ENCODE measurements around the gene C6orf52. TPM values are rescaled to one million over a fixed set of nuclear protein-coding genes. Genes with fewer than 3 reads are reported as not detected.

The C6orf52 gene
- total RNA-seq, 1 experiment from 2014 or later, result 6.5 TPM

DNA sequence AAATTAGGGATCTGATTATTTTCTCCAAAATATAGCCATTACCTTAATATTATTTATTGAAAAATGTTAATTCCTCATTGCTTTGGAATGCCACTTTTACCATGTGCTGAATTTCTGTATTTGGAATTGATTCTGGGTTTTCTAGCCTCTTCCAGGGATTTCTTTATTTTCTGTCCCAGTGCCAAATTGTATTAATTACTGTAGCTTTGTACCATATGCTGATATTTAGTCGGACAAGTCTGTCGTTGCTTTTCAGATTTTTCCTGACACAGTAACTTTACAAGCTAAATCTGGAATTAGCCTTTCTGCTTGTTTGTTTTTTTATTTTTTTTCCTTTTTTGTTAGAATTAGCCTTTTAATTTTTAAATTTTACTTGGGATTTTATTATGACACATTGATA is 42.3 kb upstream of the C6orf52 start:
- CTCF ChIA-PET, result no interaction called here
- H3K27me3 ChIP-seq (ENCODE audit: control insufficient read depth, insufficient read depth, low read length), result no peaks in the 10 kb centered on the region
- no peak overlapping the region for H3K4me3 ChIP-seq (ENCODE audit: low read depth in 2 of 2, low read length in 2 of 2)
- in situ Hi-C loops (cut with HindIII; ENCODE audit: low pct_unique_long_range_greater_than_20kb, low sequenced_read_pairs) (no loop called here), intact Hi-C loops (cut with micrococcal nuclease; ENCODE audit: unreplicated experiment) (no loop called here)
- ATAC-seq, result no peak
- no TSS peak for BruUV-seq (replicated peaks)
- no peaks in the 10 kb centered on the region for H3K36me3 ChIP-seq (ENCODE audit: control insufficient read depth, insufficient read depth, low read length)
- POLR2A ChIA-PET, result interaction anchor here (0.7 kb wide), 1 partner anchor 50 kb away, joined by 3 read pairs; no protein-coding TSS in a partner anchor
- H3K4me1 ChIP-seq (ENCODE audit: control insufficient read depth, insufficient read depth, low read length), result peaks cover 34% of the 10 kb centered on the region
- H3K27ac ChIP-seq (ENCODE audit: low read length), result peak overlapping the region; percentile 98
- DNase-seq (ENCODE audit: low read depth, low spot score), result no peak
- TF ChIP-seq TCF7L2 (IDR thresholded peaks at IDR 0.05; ENCODE audit: low read depth, low read length), result no peak
- H3K9me3 ChIP-seq (ENCODE audit: control insufficient read depth, insufficient read depth, low read depth, low read length), result no peaks in the 10 kb centered on the region

GRCh38 chr6:10733863-10734262 is 39.4 kb upstream of the C6orf52 start:
- intact Hi-C loops (cut with micrococcal nuclease; ENCODE audit: unreplicated experiment) (no loop called here), in situ Hi-C loops (cut with HindIII; ENCODE audit: low pct_unique_long_range_greater_than_20kb, low sequenced_read_pairs) (no loop called here)
- H3K4me1 ChIP-seq (ENCODE audit: control insufficient read depth, insufficient read depth, low read length), result peaks cover 31% of the 10 kb centered on the region
- H3K27ac ChIP-seq (ENCODE audit: low read length), result peak overlapping the region; percentile 98
- H3K4me3 ChIP-seq (ENCODE audit: low read depth in 2 of 2, low read length in 2 of 2), result no peak overlapping the region
- no TSS peak for BruUV-seq (replicated peaks)
- peaks cover 5% of the 10 kb centered on the region; the same call in 1 of the 2 replicates for H3K36me3 ChIP-seq (ENCODE audit: control insufficient read depth, insufficient read depth, low read length)
- no peaks in the 10 kb centered on the region for H3K9me3 ChIP-seq (ENCODE audit: control insufficient read depth, insufficient read depth, low read depth, low read length)
- ChIA-PET POLR2A (interaction anchor here (1.2 kb wide), 1 partner anchor 39 kb away, joined by 4 read pairs; the partner anchor contains the start of genes C6orf52 and PAK1IP1), CTCF (no interaction called here)
- no peaks in the 10 kb centered on the region for H3K27me3 ChIP-seq (ENCODE audit: control insufficient read depth, insufficient read depth, low read length)
- DNase-seq (ENCODE audit: low read depth, low spot score) (no peak), ATAC-seq (peak; percentile 47; the same call in 1 of the 2 replicates)
- TF ChIP-seq POLR2AphosphoS5 (IDR thresholded peaks at IDR 0.05; ENCODE audit: low read depth, low read length) (no peak), SIN3A (IDR thresholded peaks at IDR 0.05; ENCODE audit: borderline replicate concordance, insufficient read depth, low read depth, low read length) (no peak), TCF7L2 (IDR thresholded peaks at IDR 0.05; ENCODE audit: low read depth, low read length) (no peak)
- TF ChIP-seq, protein P1, sequence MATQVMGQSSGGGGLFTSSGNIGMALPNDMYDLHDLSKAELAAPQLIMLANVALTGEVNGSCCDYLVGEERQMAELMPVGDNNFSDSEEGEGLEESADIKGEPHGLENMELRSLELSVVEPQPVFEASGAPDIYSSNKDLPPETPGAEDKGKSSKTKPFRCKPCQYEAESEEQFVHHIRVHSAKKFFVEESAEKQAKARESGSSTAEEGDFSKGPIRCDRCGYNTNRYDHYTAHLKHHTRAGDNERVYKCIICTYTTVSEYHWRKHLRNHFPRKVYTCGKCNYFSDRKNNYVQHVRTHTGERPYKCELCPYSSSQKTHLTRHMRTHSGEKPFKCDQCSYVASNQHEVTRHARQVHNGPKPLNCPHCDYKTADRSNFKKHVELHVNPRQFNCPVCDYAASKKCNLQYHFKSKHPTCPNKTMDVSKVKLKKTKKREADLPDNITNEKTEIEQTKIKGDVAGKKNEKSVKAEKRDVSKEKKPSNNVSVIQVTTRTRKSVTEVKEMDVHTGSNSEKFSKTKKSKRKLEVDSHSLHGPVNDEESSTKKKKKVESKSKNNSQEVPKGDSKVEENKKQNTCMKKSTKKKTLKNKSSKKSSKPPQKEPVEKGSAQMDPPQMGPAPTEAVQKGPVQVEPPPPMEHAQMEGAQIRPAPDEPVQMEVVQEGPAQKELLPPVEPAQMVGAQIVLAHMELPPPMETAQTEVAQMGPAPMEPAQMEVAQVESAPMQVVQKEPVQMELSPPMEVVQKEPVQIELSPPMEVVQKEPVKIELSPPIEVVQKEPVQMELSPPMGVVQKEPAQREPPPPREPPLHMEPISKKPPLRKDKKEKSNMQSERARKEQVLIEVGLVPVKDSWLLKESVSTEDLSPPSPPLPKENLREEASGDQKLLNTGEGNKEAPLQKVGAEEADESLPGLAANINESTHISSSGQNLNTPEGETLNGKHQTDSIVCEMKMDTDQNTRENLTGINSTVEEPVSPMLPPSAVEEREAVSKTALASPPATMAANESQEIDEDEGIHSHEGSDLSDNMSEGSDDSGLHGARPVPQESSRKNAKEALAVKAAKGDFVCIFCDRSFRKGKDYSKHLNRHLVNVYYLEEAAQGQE (IDR thresholded peaks at IDR 0.05; ENCODE audit: insufficient read depth in 1 of 2, low read depth in 2 of 2, low read length in 1 of 2), result no peak
- TF ChIP-seq, protein P2, sequence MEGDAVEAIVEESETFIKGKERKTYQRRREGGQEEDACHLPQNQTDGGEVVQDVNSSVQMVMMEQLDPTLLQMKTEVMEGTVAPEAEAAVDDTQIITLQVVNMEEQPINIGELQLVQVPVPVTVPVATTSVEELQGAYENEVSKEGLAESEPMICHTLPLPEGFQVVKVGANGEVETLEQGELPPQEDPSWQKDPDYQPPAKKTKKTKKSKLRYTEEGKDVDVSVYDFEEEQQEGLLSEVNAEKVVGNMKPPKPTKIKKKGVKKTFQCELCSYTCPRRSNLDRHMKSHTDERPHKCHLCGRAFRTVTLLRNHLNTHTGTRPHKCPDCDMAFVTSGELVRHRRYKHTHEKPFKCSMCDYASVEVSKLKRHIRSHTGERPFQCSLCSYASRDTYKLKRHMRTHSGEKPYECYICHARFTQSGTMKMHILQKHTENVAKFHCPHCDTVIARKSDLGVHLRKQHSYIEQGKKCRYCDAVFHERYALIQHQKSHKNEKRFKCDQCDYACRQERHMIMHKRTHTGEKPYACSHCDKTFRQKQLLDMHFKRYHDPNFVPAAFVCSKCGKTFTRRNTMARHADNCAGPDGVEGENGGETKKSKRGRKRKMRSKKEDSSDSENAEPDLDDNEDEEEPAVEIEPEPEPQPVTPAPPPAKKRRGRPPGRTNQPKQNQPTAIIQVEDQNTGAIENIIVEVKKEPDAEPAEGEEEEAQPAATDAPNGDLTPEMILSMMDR (IDR thresholded peaks at IDR 0.05), result no peak

- CTCF ChIA-PET, result no interaction called here
- intact Hi-C loops (cut with micrococcal nuclease; ENCODE audit: unreplicated experiment), result no loop called here
- Histone ChIP-seq H3K4me3 (ENCODE audit: low read depth in 2 of 2, low read length in 2 of 2) (no peak overlapping the region), H3K4me1 (ENCODE audit: control insufficient read depth, insufficient read depth, low read length) (peaks cover 28% of the 10 kb centered on the region), H3K9me3 (ENCODE audit: control insufficient read depth, insufficient read depth, low read depth, low read length) (no peaks in the 10 kb centered on the region), H3K36me3 (ENCODE audit: control insufficient read depth, insufficient read depth, low read length) (peaks cover 5% of the 10 kb centered on the region; the same call in 1 of the 2 replicates), H3K27me3 (ENCODE audit: control insufficient read depth, insufficient read depth, low read length) (no peaks in the 10 kb centered on the region), H3K27ac (ENCODE audit: low read length) (peak overlapping the region; percentile 98)
- no TSS peak for BruUV-seq (replicated peaks)
- in situ Hi-C loops (cut with HindIII; ENCODE audit: low pct_unique_long_range_greater_than_20kb, low sequenced_read_pairs), result no loop called here
- no peak for DNase-seq (ENCODE audit: low read depth, low spot score)
- TF ChIP-seq, protein P2 (IDR thresholded peaks at IDR 0.05), result no peak
- TF ChIP-seq SIN3A (IDR thresholded peaks at IDR 0.05; ENCODE audit: borderline replicate concordance, insufficient read depth, low read depth, low read length) (no peak), TCF7L2 (IDR thresholded peaks at IDR 0.05; ENCODE audit: low read depth, low read length) (no peak)
- ATAC-seq, result no peak
- POLR2A ChIA-PET, result interaction anchor here (1.2 kb wide), 1 partner anchor 38 kb away, joined by 4 read pairs; the partner anchor contains the start of genes C6orf52 and PAK1IP1
Measured at GRCh38 chr6:10733151-10733715, 38.8 kb upstream of the C6orf52 start.

All from Panc1 (cell line).